Mesothelial cell of epicardium (in vitro differentiated cells): ENCODE measurements around the gene RNGTT. TPM values are rescaled to one million over a fixed set of nuclear protein-coding genes. Genes with fewer than 3 reads are reported as not detected.
"Not testable (repeated sequence)": the region's sequence is repeated elsewhere in the genome, so short reads cannot be mapped to it uniquely, and the experiment has no call there.

Experiments used
- DNase-seq, 2 experiments: peaks; one replicate each; pipeline ENCODE4 v3.0.0; 2021; ENCODE audit warnings: low spot score in 2 of 2; ENCODE audit not compliant: unreplicated experiment in 2 of 2
- H3K27ac Mint-ChIP-seq: 2 replicates; pipeline ENCODE4 v1.8.0; 2021; ENCODE audit warnings: mixed read lengths
- H3K27me3 Mint-ChIP-seq: 2 replicates; pipeline ENCODE4 v1.8.0; 2021; ENCODE audit warnings: low read depth, mixed read lengths
- H3K36me3 Mint-ChIP-seq: 2 replicates; pipeline ENCODE4 v1.8.0; 2021; ENCODE audit warnings: mixed read lengths
- H3K4me1 Mint-ChIP-seq: 2 replicates; pipeline ENCODE4 v1.8.0; 2021; ENCODE audit warnings: mixed read lengths
- H3K4me3 Mint-ChIP-seq: 2 replicates; pipeline ENCODE4 v1.8.0; 2021; ENCODE audit warnings: mild to moderate bottlenecking, moderate library complexity, mixed read lengths
- H3K9me3 Mint-ChIP-seq: 2 replicates; pipeline ENCODE4 v1.8.0; 2021; ENCODE audit warnings: mixed read lengths
- CTCF ChIP-seq: fragments of 200-600 bp; sonication (generic); IDR thresholded peaks from one replicate; pipeline ENCODE4 v1.5.0; 2021; ENCODE audit warnings: antibody characterized with exemption; ENCODE audit not compliant: unreplicated experiment
- total RNA-seq: library from RNA; stranded (reverse); gene quantifications from 3 replicates; pipeline ENCODE4 v1.2.1, GENCODE V29; 2021

The RNGTT gene
- total RNA-seq, 1 donor from 2014 or later = 16.5 TPM

DNA sequence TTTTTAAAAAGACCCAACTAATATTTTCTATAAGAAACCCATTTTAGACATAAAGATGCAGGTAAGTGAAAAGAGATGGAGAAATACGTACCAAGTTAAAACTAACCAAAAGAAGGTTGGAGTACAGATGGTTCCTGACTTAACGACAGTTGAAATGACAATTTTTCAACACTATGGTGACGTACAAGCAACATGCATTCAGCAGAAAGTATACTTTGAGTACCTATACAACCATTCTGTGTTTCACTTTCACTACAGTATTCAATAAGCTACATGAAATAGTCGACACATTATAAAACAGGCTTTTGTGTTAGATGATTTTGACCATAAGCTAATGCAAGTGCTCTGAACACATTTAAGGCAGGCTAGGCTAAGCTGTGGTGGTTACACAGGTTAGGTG lies 228.9 kb downstream of the RNGTT start:
- Mint-ChIP-seq H3K4me1 (peaks cover 8% of the 10 kb centered on the region), H3K36me3 (peaks cover 10% of the 10 kb centered on the region), H3K27ac (no peak overlapping the region), H3K9me3 (no peaks in the 10 kb centered on the region), H3K4me3 (no peak overlapping the region), H3K27me3 (no peaks in the 10 kb centered on the region)
- TF ChIP-seq CTCF = no peak
- DNase-seq = no peak

- H3K9me3 Mint-ChIP-seq = no peaks in the 10 kb centered on the region
- H3K4me1 Mint-ChIP-seq = peaks cover 11% of the 10 kb centered on the region
- H3K36me3 Mint-ChIP-seq = no peaks in the 10 kb centered on the region
- no peak overlapping the region for H3K4me3 Mint-ChIP-seq
- H3K27ac Mint-ChIP-seq = no peak overlapping the region
- no peak for TF ChIP-seq CTCF
- no peaks in the 10 kb centered on the region for H3K27me3 Mint-ChIP-seq
- DNase-seq = no peak
Observed at GRCh38 chr6:88730611-88731011, 232.8 kb downstream of the RNGTT start.

DNA sequence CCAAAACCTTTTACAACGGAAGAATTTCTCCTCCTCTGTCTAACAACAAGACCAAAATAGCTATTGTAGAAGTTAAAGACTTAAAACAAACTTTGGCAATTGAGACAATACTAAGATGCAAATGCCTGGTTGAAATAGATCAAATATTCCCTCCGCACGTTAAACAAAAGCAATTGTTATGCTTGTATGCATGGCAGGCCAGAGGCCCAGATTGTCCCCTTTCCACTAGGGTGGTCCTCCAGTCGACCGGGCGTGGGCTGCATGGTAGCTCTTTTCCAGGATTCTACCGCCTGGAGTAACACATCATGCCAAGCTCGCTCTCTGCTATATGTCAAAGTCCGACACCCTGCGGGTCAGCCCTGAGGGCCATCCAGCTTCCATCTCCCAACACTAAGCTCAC lies 234.7 kb downstream of the RNGTT start:
- Mint-ChIP-seq H3K4me3 (no peak overlapping the region), H3K9me3 (no peaks in the 10 kb centered on the region), H3K27me3 (no peaks in the 10 kb centered on the region), H3K4me1 (peaks cover 16% of the 10 kb centered on the region), H3K36me3 (no peaks in the 10 kb centered on the region), H3K27ac (no peak overlapping the region)
- TF ChIP-seq CTCF = no peak
- no peak for DNase-seq

DNA sequence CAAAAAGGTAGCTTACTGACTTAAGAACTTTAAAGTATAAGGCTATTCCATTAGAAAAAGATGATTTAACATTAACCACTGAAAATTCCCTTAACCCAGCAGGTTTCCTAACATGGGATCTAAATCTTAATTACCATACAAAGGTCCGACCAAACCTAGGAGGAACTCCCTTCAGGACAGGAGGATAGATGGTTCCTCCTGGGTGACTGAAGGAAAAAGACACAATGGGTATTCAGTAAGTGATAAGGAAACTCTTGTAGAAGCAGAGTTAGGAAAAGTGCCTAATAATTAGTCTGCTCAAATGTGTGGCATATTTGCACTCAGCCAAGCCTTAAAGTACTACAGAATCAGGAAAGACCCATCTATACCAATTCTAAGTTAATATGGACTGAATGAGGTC lies 237.0 kb downstream of the RNGTT start:
- not testable (repeated sequence) for H3K27ac Mint-ChIP-seq, H3K4me3 Mint-ChIP-seq, H3K36me3 Mint-ChIP-seq, DNase-seq, H3K9me3 Mint-ChIP-seq, H3K27me3 Mint-ChIP-seq
- peaks cover 16% of the 10 kb centered on the region for H3K4me1 Mint-ChIP-seq

DNA sequence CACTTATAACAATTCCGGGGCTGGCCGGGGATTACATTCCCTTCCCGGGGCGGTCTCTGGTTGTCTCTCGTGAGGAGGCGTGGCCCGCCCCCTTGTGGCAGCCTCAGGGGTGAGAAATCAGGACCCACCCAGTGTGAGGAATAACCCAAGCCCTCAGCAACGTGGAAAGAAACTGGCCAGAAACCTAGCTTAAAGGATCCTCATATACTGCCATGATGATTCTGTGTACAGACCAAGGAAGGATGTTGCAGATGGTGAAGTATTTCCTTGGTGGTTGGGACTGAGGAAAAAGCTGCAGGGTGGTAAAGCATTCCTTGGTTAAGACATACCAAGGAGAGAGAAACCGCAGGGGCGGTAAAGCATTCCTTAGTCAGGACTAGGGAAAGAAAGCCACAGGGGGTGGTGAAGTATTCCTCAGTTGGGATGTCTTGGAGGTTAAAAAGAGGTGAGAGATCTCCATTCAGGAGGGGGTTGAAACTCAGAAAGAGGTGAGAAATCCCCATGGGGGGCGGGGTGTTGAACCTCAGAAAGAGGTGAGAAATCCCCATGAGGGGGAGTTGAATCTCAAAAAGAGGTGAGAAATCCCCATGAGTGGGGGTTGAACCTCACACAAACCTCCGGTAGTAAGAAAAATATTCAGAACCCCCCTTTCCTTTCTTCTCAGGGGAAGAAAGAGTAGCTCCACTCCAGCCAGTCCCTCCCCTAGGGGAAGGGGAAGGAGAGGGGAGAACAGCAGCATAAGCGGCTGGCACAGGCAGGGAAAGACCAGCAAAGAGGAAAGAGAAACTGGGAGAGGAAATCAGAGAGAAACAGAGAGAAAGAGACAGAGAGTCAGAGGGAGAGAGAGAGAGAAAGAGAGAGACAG lies 238.1 kb downstream of the RNGTT start:
- Mint-ChIP-seq H3K27ac (no peak overlapping the region), H3K4me3 (no peak overlapping the region), H3K4me1 (peaks cover 8% of the 10 kb centered on the region), H3K9me3 (no peaks in the 10 kb centered on the region), H3K27me3 (no peaks in the 10 kb centered on the region), H3K36me3 (no peaks in the 10 kb centered on the region)
- TF ChIP-seq CTCF = peak; percentile 56
- peak; percentile 28 to 50 for DNase-seq

- H3K27me3 Mint-ChIP-seq = no peaks in the 10 kb centered on the region
- H3K27ac Mint-ChIP-seq = no peak overlapping the region
- TF ChIP-seq CTCF = no peak
- no peak overlapping the region for H3K4me3 Mint-ChIP-seq
- no peaks in the 10 kb centered on the region for H3K9me3 Mint-ChIP-seq
- peaks cover 8% of the 10 kb centered on the region for H3K4me1 Mint-ChIP-seq
- DNase-seq = no peak
- no peaks in the 10 kb centered on the region for H3K36me3 Mint-ChIP-seq
Observed at GRCh38 chr6:88722686-88723085, 240.7 kb downstream of the RNGTT start.

GRCh38 chr6:88716399-88716798 lies 247.0 kb downstream of the RNGTT start:
- not testable (repeated sequence) for H3K4me1 Mint-ChIP-seq, H3K4me3 Mint-ChIP-seq, H3K9me3 Mint-ChIP-seq, DNase-seq, H3K27me3 Mint-ChIP-seq, H3K27ac Mint-ChIP-seq
- peaks cover 16% of the 10 kb centered on the region for H3K36me3 Mint-ChIP-seq
